ENCODE results near the gene ZNF205. TPM values are rescaled to one million over a fixed set of nuclear protein-coding genes. Genes with fewer than 3 reads are reported as not detected.

The ZNF205 gene
- total and polyA plus RNA-seq, 4 experiments from 2014 or later, result 0.20 TPM; not detected in 3

- ChIA-PET CTCF (ENCODE audit: partially characterized antibody) (interaction anchor here (1.0 to 4.0 kb wide), 6 partner anchors 12 to 86 kb away, joined by 3 to 22 read pairs (median 3); no protein-coding TSS in a partner anchor), POLR2A (ENCODE audit: partially characterized antibody) (interaction anchor here (0.5 kb wide), 1 partner anchor 224 kb away, joined by 3 read pairs; no protein-coding TSS in a partner anchor)
- Histone ChIP-seq H3K27me3 (ENCODE audit: insufficient read depth, low read length) (no peaks in the 10 kb centered on the region), H3K36me3 (ENCODE audit: insufficient read depth, low read length) (no peaks in the 10 kb centered on the region), H3K4me1 (ENCODE audit: insufficient read depth, low read length) (no peaks in the 10 kb centered on the region), H3K4me3 (ENCODE audit: low read length in 2 of 2) (no peak overlapping the region), H3K9me3 (ENCODE audit: control insufficient read depth in 1 of 2, low read length in 2 of 2) (no peaks in the 10 kb centered on the region), H3K27ac (ENCODE audit: low read depth, low read length) (no peak overlapping the region)
- H3K27ac Mint-ChIP-seq, result no peak overlapping the region
- H3K4me1 Mint-ChIP-seq, result peaks cover 0 to 2% (median 0%) of the 10 kb centered on the region in 4 donors
- DNase-seq, result no peak
- no peaks in the 10 kb centered on the region for H3K9me3 Mint-ChIP-seq
- peaks cover 0 to 2% of the 10 kb centered on the region in 2 donors for H3K27me3 Mint-ChIP-seq
- H3K4me3 Mint-ChIP-seq, result no peak overlapping the region
- H3K36me3 Mint-ChIP-seq, result peaks cover 0 to 4% of the 10 kb centered on the region in 2 donors
- intact Hi-C loops (cut with micrococcal nuclease), result no loop called here
These were observed 1.5 kb downstream of the ZNF205 start for GRCh38 chr16:3113765-3114479.

- H3K4me3 Mint-ChIP-seq, result no peak overlapping the region
- POLR2A ChIA-PET (ENCODE audit: partially characterized antibody), result no interaction called here
These were observed 2.6 kb downstream of the ZNF205 start for GRCh38 chr16:3115003-3115402.

GRCh38 chr16:3115561-3115960 is 3.2 kb downstream of the ZNF205 start:
- no peak overlapping the region for H3K27ac Mint-ChIP-seq
- peaks cover 0 to 4% of the 10 kb centered on the region in 2 donors for H3K36me3 Mint-ChIP-seq
- H3K27me3 ChIP-seq (ENCODE audit: insufficient read depth, low read length), result no peaks in the 10 kb centered on the region
- H3K9me3 Mint-ChIP-seq, result no peaks in the 10 kb centered on the region
- H3K27me3 Mint-ChIP-seq, result peaks cover 0 to 2% of the 10 kb centered on the region in 2 donors
- peaks cover 0 to 2% (median 0%) of the 10 kb centered on the region in 4 donors for H3K4me1 Mint-ChIP-seq
- POLR2A ChIA-PET (ENCODE audit: partially characterized antibody), result no interaction called here
- H3K27ac ChIP-seq (ENCODE audit: low read depth, low read length), result no peak overlapping the region
- no peak overlapping the region for H3K4me3 ChIP-seq (ENCODE audit: low read length in 2 of 2)
- CTCF ChIA-PET (ENCODE audit: partially characterized antibody), result interaction anchor here (4.0 kb wide), 1 partner anchor 13 kb away, joined by 22 read pairs; no protein-coding TSS in a partner anchor
- DNase-seq, result no peak
- H3K36me3 ChIP-seq (ENCODE audit: insufficient read depth, low read length), result no peaks in the 10 kb centered on the region
- H3K4me1 ChIP-seq (ENCODE audit: insufficient read depth, low read length), result no peaks in the 10 kb centered on the region
- no peaks in the 10 kb centered on the region for H3K9me3 ChIP-seq (ENCODE audit: control insufficient read depth in 1 of 2, low read length in 2 of 2)
- no peak overlapping the region for H3K4me3 Mint-ChIP-seq
- intact Hi-C loops (cut with micrococcal nuclease), result no loop called here

More at GRCh38 chr16:3115003-3115402, 2.6 kb downstream of the ZNF205 start:
- no peaks in the 10 kb centered on the region for H3K4me1 ChIP-seq (ENCODE audit: insufficient read depth, low read length)
- H3K27me3 ChIP-seq (ENCODE audit: insufficient read depth, low read length), result no peaks in the 10 kb centered on the region
- H3K27ac Mint-ChIP-seq, result peak overlapping the region in 1 of 7 donors; percentile 6
- intact Hi-C loops (cut with micrococcal nuclease), result no loop called here
- no peak for DNase-seq
- no peaks in the 10 kb centered on the region for H3K9me3 ChIP-seq (ENCODE audit: control insufficient read depth in 1 of 2, low read length in 2 of 2)
- CTCF ChIA-PET (ENCODE audit: partially characterized antibody), result interaction anchor here (1.1 to 4.0 kb wide), 3 partner anchors 14 to 87 kb away, joined by 3 to 22 read pairs (median 4); no protein-coding TSS in a partner anchor
- H3K27ac ChIP-seq (ENCODE audit: low read depth, low read length), result no peak overlapping the region
- peaks cover 0 to 2% (median 0%) of the 10 kb centered on the region in 4 donors for H3K4me1 Mint-ChIP-seq
- H3K27me3 Mint-ChIP-seq, result peaks cover 0 to 2% of the 10 kb centered on the region in 2 donors
- H3K36me3 Mint-ChIP-seq, result peaks cover 0 to 4% of the 10 kb centered on the region in 2 donors
- H3K36me3 ChIP-seq (ENCODE audit: insufficient read depth, low read length), result no peaks in the 10 kb centered on the region
- H3K4me3 ChIP-seq (ENCODE audit: low read length in 2 of 2), result no peak overlapping the region
- H3K9me3 Mint-ChIP-seq, result no peaks in the 10 kb centered on the region

GRCh38 chr16:3118204-3118790 is 5.9 kb downstream of the ZNF205 start:
- no peak overlapping the region for H3K4me3 ChIP-seq (ENCODE audit: low read length in 2 of 2)
- Mint-ChIP-seq H3K36me3 (peaks cover 0 to 4% of the 10 kb centered on the region in 2 donors), H3K4me3 (no peak overlapping the region), H3K27ac (no peak overlapping the region), H3K4me1 (peaks cover 0 to 2% (median under 1%) of the 10 kb centered on the region in 4 donors), H3K27me3 (peaks cover 0 to 2% of the 10 kb centered on the region in 2 donors), H3K9me3 (no peaks in the 10 kb centered on the region)
- intact Hi-C loops (cut with micrococcal nuclease), result no loop called here
- H3K27me3 ChIP-seq (ENCODE audit: insufficient read depth, low read length), result no peaks in the 10 kb centered on the region
- ChIA-PET CTCF (ENCODE audit: partially characterized antibody) (interaction anchor here (0.8 to 5.8 kb wide), 4 partner anchors 11 to 22 kb away, joined by 3 to 46 read pairs (median 4); partner anchors contain the start of gene ZNF213), POLR2A (ENCODE audit: partially characterized antibody) (interaction anchor here (0.7 to 1.6 kb wide), 3 partner anchors 16 to 52 kb away, joined by 3 to 6 read pairs (median 5); partner anchors contain the start of gene ZNF213)
- H3K9me3 ChIP-seq (ENCODE audit: control insufficient read depth in 1 of 2, low read length in 2 of 2), result no peaks in the 10 kb centered on the region
- H3K4me1 ChIP-seq (ENCODE audit: insufficient read depth, low read length), result peaks cover 2% of the 10 kb centered on the region
- H3K36me3 ChIP-seq (ENCODE audit: insufficient read depth, low read length), result no peaks in the 10 kb centered on the region
- no peak overlapping the region for H3K27ac ChIP-seq (ENCODE audit: low read depth, low read length)
- DNase-seq, result no peak

- ChIA-PET POLR2A (ENCODE audit: partially characterized antibody) (interaction anchor here (1.4 to 1.5 kb wide), 2 partner anchors 16 to 43 kb away, joined by 3 to 5 read pairs; partner anchors contain the start of gene ZNF213), CTCF (ENCODE audit: partially characterized antibody) (interaction anchor here (1.2 to 5.8 kb wide), 2 partner anchors 10 to 17 kb away, joined by 4 to 46 read pairs; no protein-coding TSS in a partner anchor)
- intact Hi-C loops (cut with micrococcal nuclease), result no loop called here
- no peaks in the 10 kb centered on the region for H3K36me3 ChIP-seq (ENCODE audit: insufficient read depth, low read length)
- peaks cover 5 to 6% (median 5%) of the 10 kb centered on the region in 4 donors for H3K4me1 Mint-ChIP-seq
- no peak overlapping the region for H3K27ac Mint-ChIP-seq
- H3K27ac ChIP-seq (ENCODE audit: low read depth, low read length), result no peak overlapping the region
- peaks cover 0 to 4% of the 10 kb centered on the region in 2 donors for H3K36me3 Mint-ChIP-seq
- peaks cover 0 to under 1% of the 10 kb centered on the region in 2 donors for H3K27me3 Mint-ChIP-seq
- no peak for DNase-seq
- no peaks in the 10 kb centered on the region for H3K9me3 Mint-ChIP-seq
- H3K4me3 Mint-ChIP-seq, result no peak overlapping the region
- H3K4me3 ChIP-seq (ENCODE audit: low read length in 2 of 2), result no peak overlapping the region
- H3K9me3 ChIP-seq (ENCODE audit: control insufficient read depth in 1 of 2, low read length in 2 of 2), result no peaks in the 10 kb centered on the region
- no peaks in the 10 kb centered on the region for H3K27me3 ChIP-seq (ENCODE audit: insufficient read depth, low read length)
- H3K4me1 ChIP-seq (ENCODE audit: insufficient read depth, low read length), result peaks cover 8% of the 10 kb centered on the region
These were observed 6.5 kb downstream of the ZNF205 start for GRCh38 chr16:3118846-3119245.

GRCh38 chr16:3119286-3119685 is 6.9 kb downstream of the ZNF205 start:
- Histone ChIP-seq H3K27me3 (ENCODE audit: insufficient read depth, low read length) (no peaks in the 10 kb centered on the region), H3K36me3 (ENCODE audit: insufficient read depth, low read length) (no peaks in the 10 kb centered on the region), H3K4me1 (ENCODE audit: insufficient read depth, low read length) (peaks cover 9% of the 10 kb centered on the region), H3K27ac (ENCODE audit: low read depth, low read length) (no peak overlapping the region), H3K9me3 (ENCODE audit: control insufficient read depth in 1 of 2, low read length in 2 of 2) (no peaks in the 10 kb centered on the region), H3K4me3 (ENCODE audit: low read length in 2 of 2) (no peak overlapping the region)
- DNase-seq, result peak in 1 of 5 donors; percentile 9
- H3K27ac Mint-ChIP-seq, result peak overlapping the region in 1 of 7 donors; percentile 66
- H3K9me3 Mint-ChIP-seq, result no peaks in the 10 kb centered on the region
- intact Hi-C loops (cut with micrococcal nuclease), result no loop called here
- ChIA-PET CTCF (ENCODE audit: partially characterized antibody) (interaction anchor here (1.2 to 5.8 kb wide), 2 partner anchors 10 to 17 kb away, joined by 4 to 46 read pairs; no protein-coding TSS in a partner anchor), POLR2A (ENCODE audit: partially characterized antibody) (interaction anchor here (1.4 to 1.5 kb wide), 2 partner anchors 15 to 43 kb away, joined by 3 to 5 read pairs; partner anchors contain the start of gene ZNF213)
- no peaks in the 10 kb centered on the region for H3K27me3 Mint-ChIP-seq
- H3K36me3 Mint-ChIP-seq, result peaks cover 2 to 4% of the 10 kb centered on the region in 2 donors
- H3K4me1 Mint-ChIP-seq, result peaks cover 5 to 9% (median 7%) of the 10 kb centered on the region in 4 donors
- H3K4me3 Mint-ChIP-seq, result no peak overlapping the region

Measured in CD4-positive, alpha-beta memory T cell (primary cell).